BLaER1 treated with 17β-estradiol and CSF1 and Interleukin-3, amounts not matched to agents 10 nM and 100 nM (cell line): ENCODE data around the gene BIRC2.
A peak's percentile ranks its signal among the peaks of the same experiment; 100 is the strongest.

Experiments used
- H3K27ac ChIP-seq, 11 experiments: shearing (Covaris generic); formaldehyde crosslinking; 2 replicates each; pipeline ENCODE4 v1.8.1; 2022
- H3K27me3 ChIP-seq, 11 experiments: shearing (Covaris generic); formaldehyde crosslinking; 2 replicates each; pipeline ENCODE4 v1.8.1; 2022
- H3K36me3 ChIP-seq, 11 experiments: shearing (Covaris generic); formaldehyde crosslinking; 2 replicates each; pipeline ENCODE4 v1.8.1; 2022
- H3K4me1 ChIP-seq, 10 experiments: shearing (Covaris generic); formaldehyde crosslinking; 2 replicates each; pipeline ENCODE4 v1.8.1; 2022
- H3K4me2 ChIP-seq, 11 experiments: shearing (Covaris generic); formaldehyde crosslinking; 2 replicates each; pipeline ENCODE4 v1.8.1; 2022
- H3K4me3 ChIP-seq, 10 experiments: shearing (Covaris generic); formaldehyde crosslinking; 2 replicates each; pipeline ENCODE4 v1.8.1; 2022
- H3K9ac ChIP-seq, 11 experiments: shearing (Covaris generic); formaldehyde crosslinking; 2 replicates each; pipeline ENCODE4 v1.8.1; 2022
- H3K9me3 ChIP-seq, 11 experiments: shearing (Covaris generic); formaldehyde crosslinking; replicated peaks in 1 of 11; 2 replicates each; pipeline ENCODE4 v1.8.1; 2022
- H4K20me1 ChIP-seq, 11 experiments: shearing (Covaris generic); formaldehyde crosslinking; 2 replicates each; pipeline ENCODE4 v1.8.1; 2022
- Cebpa-rat ChIP-seq, 11 experiments: shearing (Covaris generic); IDR thresholded peaks; 2 replicates each; pipeline ENCODE4 v1.8.1; 2022

The BIRC2 gene

GRCh38 chr11:102410382-102410784 is 63.4 kb downstream of the BIRC2 start:
- Histone ChIP-seq H3K27me3 (no peaks in the 10 kb centered on the region), H3K27ac (no peak overlapping the region), H3K4me3 (no peak overlapping the region), H3K4me1 (peaks cover 0 to 32% (median 5%) of the 10 kb centered on the region in 10 experiments; a peak in 10 of 20 replicates), H3K36me3 (peaks cover 27 to 82% (median 63%) of the 10 kb centered on the region in 11 experiments), H3K9me3 (peaks cover 0 to 7% (median 0%) of the 10 kb centered on the region in 11 experiments; a peak in 4 of 22 replicates), H3K4me2 (no peak overlapping the region), H4K20me1 (peaks cover 54 to 100% (median 95%) of the 10 kb centered on the region in 11 experiments), H3K9ac (no peak overlapping the region)
- TF ChIP-seq Cebpa-rat (IDR thresholded peaks at IDR 0.05): no peak

GRCh38 chr11:102411142-102411541 is 64.1 kb downstream of the BIRC2 start:
- no peak for TF ChIP-seq Cebpa-rat (IDR thresholded peaks at IDR 0.05)
- H3K4me2 ChIP-seq: no peak overlapping the region
- no peak overlapping the region for H3K4me3 ChIP-seq
- H3K9me3 ChIP-seq: peaks cover 0 to 10% (median 4%) of the 10 kb centered on the region in 11 experiments; a peak in 11 of 22 replicates
- H3K4me1 ChIP-seq: peaks cover 0 to 34% (median 5%) of the 10 kb centered on the region in 10 experiments; a peak in 10 of 20 replicates
- H4K20me1 ChIP-seq: peaks cover 49 to 100% (median 95%) of the 10 kb centered on the region in 11 experiments
- H3K27ac ChIP-seq: no peak overlapping the region
- no peaks in the 10 kb centered on the region for H3K27me3 ChIP-seq
- H3K9ac ChIP-seq: no peak overlapping the region
- H3K36me3 ChIP-seq: peaks cover 22 to 80% (median 60%) of the 10 kb centered on the region in 11 experiments

GRCh38 chr11:102413497-102413896 is 66.5 kb downstream of the BIRC2 start:
- H4K20me1 ChIP-seq: peaks cover 34 to 100% (median 85%) of the 10 kb centered on the region in 11 experiments
- H3K9ac ChIP-seq: no peak overlapping the region
- H3K4me3 ChIP-seq: no peak overlapping the region
- no peak overlapping the region for H3K27ac ChIP-seq
- H3K4me2 ChIP-seq: 0 out of 22 replicates have a peak overlapping the region, but pooled peaks of 1 of the 11 experiments have one; percentile 14
- no peak for TF ChIP-seq Cebpa-rat (IDR thresholded peaks at IDR 0.05)
- H3K27me3 ChIP-seq: no peaks in the 10 kb centered on the region
- peaks cover 24 to 80% (median 59%) of the 10 kb centered on the region in 11 experiments for H3K36me3 ChIP-seq
- H3K9me3 ChIP-seq: peaks cover 14 to 31% (median 27%) of the 10 kb centered on the region in 11 experiments
- H3K4me1 ChIP-seq: peaks cover 0 to 21% (median 4%) of the 10 kb centered on the region in 10 experiments; a peak in 6 of 20 replicates

- Histone ChIP-seq H3K4me3 (no peak overlapping the region), H3K9me3 (peaks cover 22 to 41% (median 37%) of the 10 kb centered on the region in 11 experiments), H3K27ac (no peak overlapping the region), H3K4me2 (no peak overlapping the region), H4K20me1 (peaks cover 34 to 100% (median 75%) of the 10 kb centered on the region in 11 experiments), H3K36me3 (peaks cover 26 to 81% (median 61%) of the 10 kb centered on the region in 11 experiments), H3K9ac (no peak overlapping the region), H3K27me3 (no peaks in the 10 kb centered on the region), H3K4me1 (peaks cover 0 to 21% (median 4%) of the 10 kb centered on the region in 10 experiments; a peak in 6 of 20 replicates)
- no peak for TF ChIP-seq Cebpa-rat (IDR thresholded peaks at IDR 0.05)
Measured at GRCh38 chr11:102414559-102414958, 67.5 kb downstream of the BIRC2 start.

GRCh38 chr11:102415304-102415916 is 68.4 kb downstream of the BIRC2 start:
- Histone ChIP-seq H3K9ac (no peak overlapping the region), H3K36me3 (peaks cover 23 to 81% (median 61%) of the 10 kb centered on the region in 11 experiments), H3K4me2 (no peak overlapping the region), H3K27me3 (no peaks in the 10 kb centered on the region), H3K4me1 (peaks cover 0 to 21% (median 4%) of the 10 kb centered on the region in 10 experiments; a peak in 7 of 20 replicates), H3K4me3 (no peak overlapping the region), H3K9me3 (peaks cover 22 to 48% (median 44%) of the 10 kb centered on the region in 11 experiments), H3K27ac (no peak overlapping the region), H4K20me1 (peaks cover 30 to 100% (median 74%) of the 10 kb centered on the region in 11 experiments)
- no peak for TF ChIP-seq Cebpa-rat (IDR thresholded peaks at IDR 0.05)

GRCh38 chr11:102416976-102417375 is 70.0 kb downstream of the BIRC2 start:
- no peak for TF ChIP-seq Cebpa-rat (IDR thresholded peaks at IDR 0.05)
- Histone ChIP-seq H3K36me3 (peaks cover 23 to 79% (median 57%) of the 10 kb centered on the region in 11 experiments), H3K27me3 (no peaks in the 10 kb centered on the region), H3K27ac (no peak overlapping the region), H3K9ac (no peak overlapping the region), H3K4me1 (peaks cover 8 to 27% (median 16%) of the 10 kb centered on the region in 10 experiments; a peak in 19 of 20 replicates), H4K20me1 (peaks cover 23 to 100% (median 73%) of the 10 kb centered on the region in 11 experiments; a peak in 21 of 22 replicates), H3K4me2 (no peak overlapping the region), H3K9me3 (peaks cover 22 to 48% (median 44%) of the 10 kb centered on the region in 11 experiments), H3K4me3 (no peak overlapping the region)

- H3K4me1 ChIP-seq: peaks cover 12 to 38% (median 23%) of the 10 kb centered on the region in 10 experiments; a peak in 17 of 20 replicates
- no peak overlapping the region; a peak in 1 of 22 replicates for H3K27ac ChIP-seq
- H3K4me3 ChIP-seq: no peak overlapping the region; a peak in 1 of 20 replicates
- no peak for TF ChIP-seq Cebpa-rat (IDR thresholded peaks at IDR 0.05)
- H3K9me3 ChIP-seq: peaks cover 22 to 48% (median 44%) of the 10 kb centered on the region in 11 experiments
- peaks cover 24 to 73% (median 54%) of the 10 kb centered on the region in 11 experiments for H3K36me3 ChIP-seq
- peaks cover 31 to 100% (median 74%) of the 10 kb centered on the region in 11 experiments; a peak in 21 of 22 replicates for H4K20me1 ChIP-seq
- no peaks in the 10 kb centered on the region for H3K27me3 ChIP-seq
- H3K4me2 ChIP-seq: no peak overlapping the region
- no peak overlapping the region for H3K9ac ChIP-seq
Measured at GRCh38 chr11:102419181-102419580, 72.2 kb downstream of the BIRC2 start.

- Histone ChIP-seq H3K4me3 (no peak overlapping the region), H3K9ac (peak overlapping the region in 1 of 11 experiments; percentile 50; a peak in 2 of 22 replicates), H3K27ac (peak overlapping the region in 3 of 11 experiments; percentile 16 to 69 (median 25); a peak in 3 of 22 replicates), H3K4me1 (peaks cover 11 to 48% (median 31%) of the 10 kb centered on the region in 10 experiments; a peak in 17 of 20 replicates), H3K27me3 (no peaks in the 10 kb centered on the region), H3K36me3 (peaks cover 37 to 86% (median 66%) of the 10 kb centered on the region in 11 experiments), H3K9me3 (peaks cover 22 to 48% (median 39%) of the 10 kb centered on the region in 11 experiments), H4K20me1 (peaks cover 40 to 100% (median 74%) of the 10 kb centered on the region in 11 experiments; a peak in 21 of 22 replicates), H3K4me2 (peak overlapping the region in 5 of 11 experiments; percentile 25 to 45 (median 36); a peak in 9 of 22 replicates)
- no peak for TF ChIP-seq Cebpa-rat (IDR thresholded peaks at IDR 0.05)
Measured at GRCh38 chr11:102420547-102420946, 73.5 kb downstream of the BIRC2 start.

GRCh38 chr11:102421261-102421660 is 74.2 kb downstream of the BIRC2 start:
- H3K27ac ChIP-seq: peak overlapping the region in 2 of 11 experiments; percentile 16 to 69; a peak in 3 of 22 replicates
- peaks cover 22 to 43% (median 38%) of the 10 kb centered on the region in 11 experiments for H3K9me3 ChIP-seq

More at GRCh38 chr11:102421261-102421660, 74.2 kb downstream of the BIRC2 start:
- peak overlapping the region in 7 of 11 experiments; percentile 11 to 45 (median 36); a peak in 10 of 22 replicates for H3K4me2 ChIP-seq
- H3K4me3 ChIP-seq: no peak overlapping the region
- H3K27me3 ChIP-seq: no peaks in the 10 kb centered on the region
- peaks cover 44 to 100% (median 74%) of the 10 kb centered on the region in 11 experiments; a peak in 21 of 22 replicates for H4K20me1 ChIP-seq
- peaks cover 38 to 85% (median 64%) of the 10 kb centered on the region in 11 experiments for H3K36me3 ChIP-seq
- H3K4me1 ChIP-seq: peaks cover 12 to 48% (median 31%) of the 10 kb centered on the region in 10 experiments; a peak in 18 of 20 replicates
- no peak for TF ChIP-seq Cebpa-rat (IDR thresholded peaks at IDR 0.05)
- H3K9ac ChIP-seq: no peak overlapping the region; a peak in 1 of 22 replicates
